GM12875 (cell line): ENCODE results near the gene SGIP1.

Source experiments
- H3K4me3 ChIP-seq: one replicate; pipeline ENCODE4 v1.5.1; 2011; ENCODE audit warnings: low read depth, low read length, control low read depth
- TF ChIP-seq, protein P1 (sequence below): IDR thresholded peaks from 2 replicates; pipeline ENCODE4 v1.5.1; 2011; ENCODE audit warnings: low read depth, mild to moderate bottlenecking, control low read depth, inconsistent platforms, low read length, moderate library complexity, borderline replicate concordance; ENCODE audit not compliant: insufficient read depth

SGIP1 gene

DNA sequence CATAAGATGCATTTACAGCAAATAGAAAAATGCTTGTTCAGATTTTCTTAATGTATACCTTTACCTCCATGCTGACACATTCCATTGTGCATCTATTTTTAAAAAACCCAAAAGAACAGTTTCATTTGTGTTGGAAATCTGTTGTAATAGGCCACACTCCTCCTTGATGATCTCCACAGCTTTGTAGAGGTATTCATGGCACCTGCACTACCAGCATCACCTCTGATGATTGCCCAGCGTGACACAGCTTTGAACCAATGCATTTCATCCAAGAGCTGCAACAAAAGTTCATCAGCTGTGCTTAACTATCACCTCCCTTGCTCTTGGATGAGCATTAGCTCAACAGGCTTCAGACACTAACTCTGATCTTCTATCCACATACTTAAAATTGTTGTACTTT is 226.6 kb downstream of the SGIP1 start:
- TF ChIP-seq, protein P1, sequence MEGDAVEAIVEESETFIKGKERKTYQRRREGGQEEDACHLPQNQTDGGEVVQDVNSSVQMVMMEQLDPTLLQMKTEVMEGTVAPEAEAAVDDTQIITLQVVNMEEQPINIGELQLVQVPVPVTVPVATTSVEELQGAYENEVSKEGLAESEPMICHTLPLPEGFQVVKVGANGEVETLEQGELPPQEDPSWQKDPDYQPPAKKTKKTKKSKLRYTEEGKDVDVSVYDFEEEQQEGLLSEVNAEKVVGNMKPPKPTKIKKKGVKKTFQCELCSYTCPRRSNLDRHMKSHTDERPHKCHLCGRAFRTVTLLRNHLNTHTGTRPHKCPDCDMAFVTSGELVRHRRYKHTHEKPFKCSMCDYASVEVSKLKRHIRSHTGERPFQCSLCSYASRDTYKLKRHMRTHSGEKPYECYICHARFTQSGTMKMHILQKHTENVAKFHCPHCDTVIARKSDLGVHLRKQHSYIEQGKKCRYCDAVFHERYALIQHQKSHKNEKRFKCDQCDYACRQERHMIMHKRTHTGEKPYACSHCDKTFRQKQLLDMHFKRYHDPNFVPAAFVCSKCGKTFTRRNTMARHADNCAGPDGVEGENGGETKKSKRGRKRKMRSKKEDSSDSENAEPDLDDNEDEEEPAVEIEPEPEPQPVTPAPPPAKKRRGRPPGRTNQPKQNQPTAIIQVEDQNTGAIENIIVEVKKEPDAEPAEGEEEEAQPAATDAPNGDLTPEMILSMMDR: no peak
- H3K4me3 ChIP-seq: no peak overlapping the region

DNA sequence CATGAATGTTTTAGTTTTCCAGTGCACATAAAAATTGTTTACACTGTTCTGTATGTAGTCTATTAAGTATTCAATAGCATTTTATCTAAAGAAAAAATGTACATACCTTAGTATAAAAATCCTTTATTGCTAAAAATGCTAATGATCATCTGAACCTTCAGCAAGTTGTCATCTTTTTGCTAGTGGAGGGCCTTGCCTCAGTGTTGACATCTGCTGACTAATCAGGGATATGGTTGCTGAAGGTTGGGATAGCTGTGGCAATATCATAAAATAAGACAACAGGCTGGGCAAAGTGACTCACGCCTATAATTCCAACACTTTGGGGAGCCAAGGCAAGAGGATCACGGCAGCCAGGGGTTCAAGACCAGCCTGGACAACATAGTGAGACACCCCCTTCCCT is 227.3 kb downstream of the SGIP1 start:
- TF ChIP-seq, protein P1: no peak
- H3K4me3 ChIP-seq: no peak overlapping the region

DNA sequence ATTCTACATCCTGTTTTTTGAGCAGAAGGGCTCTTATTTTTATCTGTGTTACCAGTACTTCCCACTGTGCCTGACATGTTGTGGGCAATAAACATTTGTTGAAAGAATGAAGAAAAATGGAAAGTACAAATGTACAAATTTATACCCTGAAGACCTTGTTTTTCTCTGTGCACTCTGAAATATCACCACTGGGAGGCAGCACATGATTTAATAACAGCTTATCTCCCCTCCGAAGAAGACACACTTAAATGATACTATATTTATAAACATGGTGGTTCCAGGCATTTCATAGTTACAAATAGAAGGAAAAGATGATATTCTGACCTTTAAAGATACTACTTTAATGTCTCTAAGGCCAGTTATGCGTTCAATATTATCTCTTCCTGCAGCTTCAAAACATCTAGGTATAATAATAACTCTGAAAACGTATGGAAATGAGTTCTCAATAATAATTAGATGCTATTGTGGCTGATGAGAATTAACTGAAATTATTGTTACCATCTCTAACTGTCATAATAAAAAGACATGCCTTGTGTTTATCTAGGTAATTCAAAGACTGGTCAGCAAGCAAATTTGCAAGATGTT is 231.1 kb downstream of the SGIP1 start:
- TF ChIP-seq, protein P1: peak; percentile 43; the same call in 1 of the 2 replicates
- H3K4me3 ChIP-seq: no peak overlapping the region

DNA sequence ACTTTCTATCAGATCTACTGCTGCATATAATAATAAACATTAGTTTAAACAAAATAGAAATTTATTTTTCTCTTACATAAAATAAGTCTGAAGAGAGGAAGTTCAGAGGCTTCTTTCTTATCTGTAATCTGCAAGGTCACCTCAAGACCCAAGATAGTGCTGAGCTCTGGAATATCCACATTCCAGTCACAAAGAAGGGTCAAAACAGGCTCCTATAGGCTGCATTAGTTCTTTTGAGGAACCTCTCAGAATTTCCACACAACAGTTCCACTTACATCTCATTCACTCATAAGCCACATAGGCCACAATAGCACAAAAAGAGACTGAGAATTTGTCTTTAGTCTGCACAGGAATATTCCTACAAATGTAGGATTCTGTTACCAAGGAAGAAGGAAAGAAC is 233.7 kb downstream of the SGIP1 start:
- no peak overlapping the region for H3K4me3 ChIP-seq
- TF ChIP-seq, protein P1: no peak

DNA sequence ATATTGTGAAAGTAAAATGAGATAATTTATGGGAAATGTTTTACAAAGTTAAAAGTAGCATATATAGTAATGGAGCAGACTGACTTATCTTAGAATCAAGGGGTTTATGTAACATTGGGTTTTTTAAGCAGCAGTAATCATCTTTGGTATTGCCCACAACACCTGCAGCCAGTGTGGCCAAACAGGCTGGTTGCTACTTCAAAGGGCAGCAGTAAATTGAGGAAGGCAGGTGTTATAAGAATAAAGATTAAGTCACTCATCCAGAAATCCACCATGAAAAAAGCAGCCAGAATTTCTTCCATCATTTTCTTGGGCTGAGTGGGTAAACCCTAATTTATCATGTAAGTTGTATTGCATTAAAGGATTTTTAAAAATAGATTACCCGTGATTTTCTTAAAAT is 235.0 kb downstream of the SGIP1 start:
- H3K4me3 ChIP-seq: no peak overlapping the region
- TF ChIP-seq, protein P1: no peak

DNA sequence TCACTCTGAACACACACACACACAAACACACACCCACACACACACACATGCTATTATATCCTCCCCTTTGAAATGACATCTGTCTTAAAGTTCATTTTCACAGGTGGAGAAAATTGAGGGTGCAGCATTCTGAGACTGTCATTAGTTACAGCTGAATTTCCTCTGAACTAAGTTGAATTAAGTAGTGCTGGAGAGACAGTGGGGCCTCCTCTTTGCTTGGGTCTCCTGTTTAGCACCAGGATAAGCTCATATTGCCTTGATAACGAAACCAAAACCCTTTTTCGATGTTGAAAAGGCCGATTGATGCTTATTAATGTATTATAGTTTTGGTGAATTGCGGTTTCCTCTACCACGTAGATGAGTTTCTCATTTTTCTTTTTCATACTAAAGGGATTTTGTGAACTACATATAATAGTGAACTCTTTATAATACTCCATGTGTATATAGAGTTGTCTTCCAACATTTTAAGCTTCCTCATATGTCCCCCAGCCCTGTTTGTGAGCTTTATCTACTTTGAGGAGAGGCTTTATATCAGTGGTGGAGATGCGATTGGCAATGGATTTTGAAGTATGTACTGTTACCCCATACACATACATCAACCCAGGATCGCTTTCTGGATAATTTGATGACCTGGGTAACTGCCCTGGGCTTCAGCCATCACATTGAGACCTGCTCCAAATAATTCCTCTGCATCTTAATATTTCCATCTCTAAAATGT is 235.7 kb downstream of the SGIP1 start:
- TF ChIP-seq, protein P1: no peak
- no peak overlapping the region for H3K4me3 ChIP-seq

DNA sequence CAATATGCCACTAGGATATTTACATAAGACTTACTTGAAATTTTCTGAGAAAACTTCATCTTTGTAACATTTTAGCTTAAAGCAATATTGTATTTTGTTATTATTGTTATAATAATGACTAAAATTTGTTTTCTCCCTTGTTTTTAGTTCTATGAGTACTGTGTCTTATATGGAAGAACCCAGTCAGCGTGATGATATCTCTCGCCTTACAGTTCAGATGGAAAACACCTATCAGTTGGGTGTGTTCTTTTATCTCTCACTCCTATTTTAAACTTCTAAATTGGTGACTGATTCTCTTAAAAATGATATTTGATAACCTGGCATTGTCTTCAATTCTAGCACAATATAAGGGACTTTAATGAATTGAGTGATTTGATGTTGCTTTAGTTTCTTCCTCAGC is 236.3 kb downstream of the SGIP1 start:
- no peak overlapping the region for H3K4me3 ChIP-seq
- TF ChIP-seq, protein P1: no peak
